SJSA1 (cell line): Measurements from ENCODE around the gene ELSPBP1. TPM values are rescaled to one million over a fixed set of nuclear protein-coding genes. Genes with fewer than 3 reads are reported as not detected.
"Not testable (repeated sequence)": the region's sequence is repeated elsewhere in the genome, so short reads cannot be mapped to it uniquely, and the experiment has no call there.

Experiments
- DNase-seq, 2 experiments: peaks; one replicate each; pipeline ENCODE4 v3.0.0-alpha.2; 2015 to 2020; ENCODE audit warnings: low spot score in 2 of 2, low read depth in 1 of 2
- H3K27ac ChIP-seq: fragments of 250-450 bp; sonication (Bioruptor Pico); 2 replicates; pipeline ENCODE4 v1.5.1; 2020; ENCODE audit warnings: mild to moderate bottlenecking, moderate library complexity
- H3K27me3 ChIP-seq: fragments of 250-450 bp; sonication (Bioruptor Pico); replicated peaks from 2 replicates; pipeline ENCODE4 v1.5.1; 2020; ENCODE audit warnings: mild to moderate bottlenecking, moderate library complexity
- H3K36me3 ChIP-seq: fragments of 250-450 bp; sonication (Bioruptor Pico); 2 replicates; pipeline ENCODE4 v1.5.1; 2020; ENCODE audit warnings: mild to moderate bottlenecking
- H3K4me1 ChIP-seq: fragments of 250-450 bp; sonication (Bioruptor Pico); replicated peaks from 2 replicates; pipeline ENCODE4 v1.6.1; 2021; ENCODE audit warnings: mild to moderate bottlenecking
- H3K4me3 ChIP-seq: fragments of 250-450 bp; sonication (Bioruptor Pico); 2 replicates; pipeline ENCODE4 v1.5.1; 2020; ENCODE audit warnings: mild to moderate bottlenecking
- H3K9me3 ChIP-seq: fragments of 250-450 bp; sonication (Bioruptor Pico); replicated peaks from 2 replicates; pipeline ENCODE4 v1.5.1; 2020; ENCODE audit warnings: mild to moderate bottlenecking
- total RNA-seq: library from RNA; depleted of rRNA; stranded (reverse); fragments of >200 nt; shearing (Covaris generic); gene quantifications from 2 replicates; pipeline ENCODE4 v1.2.3, GENCODE V29; 2014; rRNA removed

Gene ELSPBP1
- total RNA-seq, 1 experiment from 2014 or later, result not detected

- Histone ChIP-seq H3K4me3 (no peak overlapping the region), H3K4me1 (no peaks in the 10 kb centered on the region), H3K27me3 (no peaks in the 10 kb centered on the region), H3K9me3 (no peaks in the 10 kb centered on the region), H3K36me3 (no peaks in the 10 kb centered on the region), H3K27ac (no peak overlapping the region)
- DNase-seq, result no peak
Measured at GRCh38 chr19:48059331-48059730, 64.9 kb downstream of the ELSPBP1 start.

DNA sequence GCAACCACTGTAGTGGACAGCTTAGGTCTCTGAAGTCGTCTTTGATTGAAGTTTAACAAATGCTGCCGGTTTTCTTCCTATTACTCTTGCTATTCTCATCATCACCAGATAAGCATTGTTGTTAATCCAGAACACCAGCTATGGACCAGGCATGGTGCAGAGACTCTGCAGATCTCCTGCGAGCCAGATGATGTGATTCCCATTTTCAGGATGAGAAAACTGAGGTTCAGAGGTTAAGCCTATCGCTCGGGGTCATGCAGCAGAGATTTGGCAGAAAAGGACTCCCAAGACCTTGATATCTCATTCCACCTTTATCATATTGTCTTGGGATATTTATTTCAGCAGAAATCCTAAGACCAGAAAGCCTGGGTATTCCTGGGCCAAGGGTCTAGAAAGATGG lies 65.9 kb downstream of the ELSPBP1 start:
- Histone ChIP-seq H3K27me3 (no peaks in the 10 kb centered on the region), H3K27ac (no peak overlapping the region), H3K4me1 (no peaks in the 10 kb centered on the region), H3K4me3 (no peak overlapping the region), H3K36me3 (no peaks in the 10 kb centered on the region), H3K9me3 (no peaks in the 10 kb centered on the region; the same call in 1 of the 2 replicates)
- DNase-seq, result no peak

- DNase-seq, result no peak
- Histone ChIP-seq H3K4me3 (no peak overlapping the region), H3K27ac (no peak overlapping the region), H3K4me1 (no peaks in the 10 kb centered on the region), H3K27me3 (no peaks in the 10 kb centered on the region), H3K9me3 (no peaks in the 10 kb centered on the region; the same call in 1 of the 2 replicates), H3K36me3 (no peaks in the 10 kb centered on the region)
Measured at GRCh38 chr19:48061401-48062344, 67.2 kb downstream of the ELSPBP1 start.

- Histone ChIP-seq H3K27me3 (no peaks in the 10 kb centered on the region), H3K27ac (no peak overlapping the region), H3K4me3 (no peak overlapping the region), H3K36me3 (no peaks in the 10 kb centered on the region), H3K4me1 (no peaks in the 10 kb centered on the region), H3K9me3 (no peaks in the 10 kb centered on the region; the same call in 1 of the 2 replicates)
- no peak for DNase-seq
Measured at GRCh38 chr19:48064509-48064908, 70.1 kb downstream of the ELSPBP1 start.

GRCh38 chr19:48069435-48069834 lies 75.0 kb downstream of the ELSPBP1 start:
- no peak overlapping the region for H3K4me3 ChIP-seq
- H3K9me3 ChIP-seq, result no peaks in the 10 kb centered on the region; the same call in 1 of the 2 replicates
- H3K36me3 ChIP-seq, result no peaks in the 10 kb centered on the region
- H3K27ac ChIP-seq, result no peak overlapping the region
- H3K27me3 ChIP-seq, result no peaks in the 10 kb centered on the region
- no peak for DNase-seq
- no peaks in the 10 kb centered on the region for H3K4me1 ChIP-seq

DNA sequence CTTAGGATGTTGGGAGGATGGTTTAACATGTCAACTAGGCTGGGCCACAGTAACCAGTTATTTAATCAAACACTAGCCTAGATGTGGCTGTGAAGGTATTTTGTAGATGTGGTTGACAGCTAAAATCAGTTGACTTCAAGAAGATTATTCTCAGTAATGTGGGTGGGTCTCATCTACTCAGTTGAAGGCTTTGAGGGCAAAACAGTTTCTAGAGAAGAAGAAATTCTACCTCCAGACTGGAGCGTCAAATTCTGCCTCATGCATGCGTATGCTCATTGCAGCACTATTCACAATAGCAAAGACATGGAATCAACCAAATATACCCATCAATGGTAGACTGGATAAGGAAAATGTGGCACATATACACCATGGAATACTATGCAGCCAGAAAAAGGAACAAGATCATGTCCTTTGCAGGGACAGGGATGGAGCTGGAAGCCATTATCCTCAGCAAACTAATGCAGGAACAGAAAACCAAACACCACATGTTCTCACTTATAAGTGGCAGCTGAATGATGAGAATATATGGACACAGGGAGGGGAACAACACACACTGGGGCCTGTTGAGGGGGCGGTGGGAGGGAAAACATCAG lies 75.8 kb downstream of the ELSPBP1 start:
- not testable (repeated sequence) for H3K36me3 ChIP-seq, DNase-seq, H3K4me1 ChIP-seq, H3K4me3 ChIP-seq, H3K27ac ChIP-seq, H3K9me3 ChIP-seq, H3K27me3 ChIP-seq

Other genes with a start within 250 kb of the ELSPBP1 start
- gene NOP53, start 249.1 kb upstream of the ELSPBP1 start, total RNA-seq, result 48.9 and 54.0 TPM in 2 replicates
- gene SELENOW, start 215.9 kb upstream of the ELSPBP1 start, total RNA-seq, result 394 and 455 TPM in 2 replicates
- gene TPRX1, start 190.1 kb upstream of the ELSPBP1 start, total RNA-seq, result not detected in 2 replicates
- gene CRX, start 172.7 kb upstream of the ELSPBP1 start, total RNA-seq, result not detected in 2 replicates
- gene TPRX2, start 135.4 kb upstream of the ELSPBP1 start, total RNA-seq, result not detected in 2 replicates
- gene SULT2A1, start 108.3 kb upstream of the ELSPBP1 start, total RNA-seq, result not detected in 2 replicates
- gene BSPH1, start 2.5 kb upstream of the ELSPBP1 start, total RNA-seq, result not detected in 2 replicates
- gene CABP5, start 49.4 kb downstream of the ELSPBP1 start, total RNA-seq, result not detected in 2 replicates
- 3.4 and 7.9 TPM in 2 replicates for gene PLA2G4C, start 116.2 kb downstream of the ELSPBP1 start, total RNA-seq
- 60.6 and 72.9 TPM in 2 replicates for gene LIG1, start 175.7 kb downstream of the ELSPBP1 start, total RNA-seq
- 2.9 and 4.7 TPM in 2 replicates for gene ZSWIM9, start 176.0 kb downstream of the ELSPBP1 start, total RNA-seq